Breast epithelium (tissue), 3 donors: ENCODE data around the gene SLC8A2.

Source experiments
- CTCF ChIP-seq, 3 donors: fragments of 450-650 bp; IDR thresholded peaks; one replicate each; pipeline ENCODE4 v1.5.1; 2016 to 2017; ENCODE audit warnings: antibody characterized with exemption in 3 of 3, mild to moderate bottlenecking in 3 of 3, moderate library complexity in 3 of 3
- POLR2A ChIP-seq: fragments of 450-650 bp; IDR thresholded peaks from one replicate; pipeline ENCODE4 v1.6.1; 2016; ENCODE audit warnings: antibody characterized with exemption, mild to moderate bottlenecking, moderate library complexity
- POLR2AphosphoS5 ChIP-seq, 3 donors: sonication (generic); formaldehyde crosslinking; IDR thresholded peaks; one replicate each; pipeline ENCODE4 v1.6.1; 2017; ENCODE audit warnings: antibody characterized with exemption in 3 of 3

GRCh38 chr19:47417746-47418691 lies 53.7 kb downstream of the SLC8A2 start:
- TF ChIP-seq CTCF (IDR thresholded peaks at IDR 0.05) (no peak), POLR2AphosphoS5 (IDR thresholded peaks at IDR 0.05) (no peak), POLR2A (no peak)
